AG04449 (cell line): Measurements from ENCODE around the gene GJD4.

ENCODE experiments used
- CTCF ChIA-PET: fragments of 350-600 bp; formaldehyde crosslinking; extraction: SDS; loops from one replicate; lab custom pipeline; 2021; ENCODE audit warnings: antibody characterized with exemption; lab: Yijun Ruan, JAX
- POLR2A ChIA-PET: fragments of 400-600, 350-600 bp; formaldehyde crosslinking; extraction: SDS; loops from one replicate; lab custom pipeline; 2020; ENCODE audit warnings: antibody characterized with exemption, inconsistent platforms; lab: Yijun Ruan, JAX
- DNase-seq: peaks from one replicate; pipeline ENCODE4 v3.0.0-alpha.2; 2010; ENCODE audit warnings: low read depth, low spot score
- H3K4me3 ChIP-seq: 2 replicates; pipeline ENCODE4 v1.5.1; 2011; ENCODE audit warnings: low read depth, mild to moderate bottlenecking, control low read depth, low read length
- TF ChIP-seq, protein P1 (sequence below): IDR thresholded peaks from one replicate; pipeline ENCODE4 v1.5.1; 2011; ENCODE audit warnings: mild to moderate bottlenecking, moderate library complexity, low read length, control low read depth, inconsistent platforms; ENCODE audit not compliant: insufficient read depth; ENCODE audit errors: missing control alignments

Gene GJD4

DNA sequence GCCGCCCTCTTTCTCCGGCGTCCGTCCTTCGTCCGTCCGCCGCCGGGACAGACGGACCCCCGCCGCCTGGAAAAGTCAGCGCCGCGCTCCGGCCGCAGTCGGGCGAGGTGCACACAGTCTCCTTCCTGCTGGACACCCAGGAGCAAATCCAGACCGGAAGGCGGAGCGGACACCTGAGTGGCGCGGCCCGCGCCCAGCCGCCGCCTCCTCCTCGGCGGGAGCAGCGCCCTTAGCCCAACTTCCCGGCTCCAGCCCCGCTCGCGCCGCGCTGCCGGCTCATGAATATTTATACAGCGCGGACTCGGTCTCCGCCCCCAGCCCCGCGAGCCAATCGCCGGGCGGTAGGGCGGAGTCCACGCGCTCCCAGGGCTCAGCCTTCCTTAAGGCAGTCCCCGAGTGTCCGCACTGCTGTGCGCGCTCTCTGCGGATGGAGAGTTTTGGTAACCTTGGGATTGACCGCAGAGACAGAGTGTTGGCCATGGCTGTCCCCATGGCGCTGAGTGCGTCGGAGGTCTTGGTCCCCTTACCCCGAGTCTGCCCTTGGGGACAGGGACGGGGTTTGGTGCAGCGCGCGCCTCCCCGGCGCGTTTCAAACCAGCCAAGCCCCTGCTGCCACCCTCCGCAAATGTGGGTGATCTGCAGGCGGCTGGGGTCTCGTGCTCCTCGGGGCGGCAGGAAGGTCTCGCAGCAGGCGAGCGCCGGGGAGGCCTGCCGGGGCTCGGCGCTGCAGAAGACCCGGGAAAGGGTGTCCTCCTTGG, 37.1 kb downstream of the GJD4 start, which contains the start of gene FZD8:
FZD8 (minus strand) TSS at position 262 of the 758 bp plus-strand sequence. CDS start 867 bp downstream, outside the sequence.
- peak; percentile 56 for DNase-seq
- peak within 1 kb of the TSS; percentile 80 for H3K4me3 ChIP-seq
- TF ChIP-seq, protein P1, sequence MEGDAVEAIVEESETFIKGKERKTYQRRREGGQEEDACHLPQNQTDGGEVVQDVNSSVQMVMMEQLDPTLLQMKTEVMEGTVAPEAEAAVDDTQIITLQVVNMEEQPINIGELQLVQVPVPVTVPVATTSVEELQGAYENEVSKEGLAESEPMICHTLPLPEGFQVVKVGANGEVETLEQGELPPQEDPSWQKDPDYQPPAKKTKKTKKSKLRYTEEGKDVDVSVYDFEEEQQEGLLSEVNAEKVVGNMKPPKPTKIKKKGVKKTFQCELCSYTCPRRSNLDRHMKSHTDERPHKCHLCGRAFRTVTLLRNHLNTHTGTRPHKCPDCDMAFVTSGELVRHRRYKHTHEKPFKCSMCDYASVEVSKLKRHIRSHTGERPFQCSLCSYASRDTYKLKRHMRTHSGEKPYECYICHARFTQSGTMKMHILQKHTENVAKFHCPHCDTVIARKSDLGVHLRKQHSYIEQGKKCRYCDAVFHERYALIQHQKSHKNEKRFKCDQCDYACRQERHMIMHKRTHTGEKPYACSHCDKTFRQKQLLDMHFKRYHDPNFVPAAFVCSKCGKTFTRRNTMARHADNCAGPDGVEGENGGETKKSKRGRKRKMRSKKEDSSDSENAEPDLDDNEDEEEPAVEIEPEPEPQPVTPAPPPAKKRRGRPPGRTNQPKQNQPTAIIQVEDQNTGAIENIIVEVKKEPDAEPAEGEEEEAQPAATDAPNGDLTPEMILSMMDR, result peak; percentile 6
- ChIA-PET POLR2A (no interaction called here), CTCF (no interaction called here)

DNA sequence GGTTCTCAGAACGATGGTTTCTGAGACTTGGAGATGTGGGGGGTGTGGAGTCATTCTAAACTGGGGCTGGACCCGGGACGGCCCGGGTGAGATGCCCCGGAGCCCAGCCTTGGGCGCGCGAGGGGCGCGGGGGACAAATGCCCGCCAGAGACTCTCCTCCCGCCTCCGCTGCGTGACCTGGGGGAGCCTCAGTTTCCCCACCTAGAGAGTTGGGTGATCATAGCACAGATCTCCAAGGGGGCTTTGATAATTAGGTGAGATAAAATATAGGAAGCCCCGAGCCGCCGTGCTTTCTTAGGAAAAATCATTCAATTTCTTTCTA, 37.6 kb downstream of the GJD4 start:
- ChIA-PET CTCF (no interaction called here), POLR2A (no interaction called here)

DNA sequence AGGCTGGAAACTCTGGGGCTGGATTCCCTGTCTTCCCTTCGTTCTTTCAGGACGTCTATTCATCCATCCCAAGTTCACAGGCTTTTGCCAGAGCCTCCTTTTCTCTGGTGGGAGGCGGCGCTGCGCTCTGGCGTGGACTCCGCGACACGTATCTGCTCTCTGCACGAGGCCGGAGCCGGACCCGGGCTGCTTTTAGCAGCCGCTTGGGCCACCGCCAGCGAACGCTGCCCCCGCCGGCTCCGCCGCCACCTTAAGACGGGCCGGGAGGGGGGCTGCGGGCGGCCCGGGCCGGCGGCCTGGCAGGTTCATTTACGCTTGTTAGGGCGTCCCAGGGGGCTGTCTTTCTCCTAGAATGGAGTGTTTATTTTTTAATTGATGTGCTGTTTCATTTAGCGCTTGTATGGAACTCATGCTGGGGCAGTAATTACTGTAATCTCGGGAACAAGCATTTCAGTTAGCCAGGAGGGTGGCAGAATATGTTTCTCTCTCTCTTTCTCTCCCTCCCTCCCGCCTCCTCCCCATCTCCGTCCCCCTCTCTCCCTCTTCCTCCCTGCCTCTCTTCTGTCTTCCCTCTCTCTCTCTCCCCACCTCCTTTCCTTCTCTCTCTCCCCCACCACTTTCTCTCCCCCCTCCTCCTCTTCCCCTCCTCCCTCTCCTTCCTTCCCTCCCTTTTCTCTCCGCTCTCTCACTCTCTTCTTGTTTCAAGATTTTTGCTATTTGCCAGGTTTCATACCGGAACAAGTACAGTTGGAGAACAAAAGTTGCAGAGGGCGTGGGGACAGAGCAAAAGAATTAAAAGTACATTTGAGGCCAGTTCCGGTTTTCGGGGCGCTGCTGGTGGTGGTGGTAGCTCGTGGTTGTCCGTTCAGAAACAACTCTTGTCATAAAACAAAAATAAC, 38.3 kb downstream of the GJD4 start:
- ChIA-PET POLR2A (no interaction called here), CTCF (interaction anchor here (1.1 to 1.5 kb wide), 3 partner anchors 30 to 1136 kb away, joined by 4 to 5 read pairs (median 4); no protein-coding TSS in a partner anchor)
- TF ChIP-seq, protein P1, result no peak
- peak overlapping the region; percentile 80 for H3K4me3 ChIP-seq
- no peak for DNase-seq

More for the DNA sequence above, 37.6 kb downstream of the GJD4 start:
- TF ChIP-seq, protein P1, result no peak
- DNase-seq, result no peak
- H3K4me3 ChIP-seq, result peak overlapping the region; percentile 80

DNA sequence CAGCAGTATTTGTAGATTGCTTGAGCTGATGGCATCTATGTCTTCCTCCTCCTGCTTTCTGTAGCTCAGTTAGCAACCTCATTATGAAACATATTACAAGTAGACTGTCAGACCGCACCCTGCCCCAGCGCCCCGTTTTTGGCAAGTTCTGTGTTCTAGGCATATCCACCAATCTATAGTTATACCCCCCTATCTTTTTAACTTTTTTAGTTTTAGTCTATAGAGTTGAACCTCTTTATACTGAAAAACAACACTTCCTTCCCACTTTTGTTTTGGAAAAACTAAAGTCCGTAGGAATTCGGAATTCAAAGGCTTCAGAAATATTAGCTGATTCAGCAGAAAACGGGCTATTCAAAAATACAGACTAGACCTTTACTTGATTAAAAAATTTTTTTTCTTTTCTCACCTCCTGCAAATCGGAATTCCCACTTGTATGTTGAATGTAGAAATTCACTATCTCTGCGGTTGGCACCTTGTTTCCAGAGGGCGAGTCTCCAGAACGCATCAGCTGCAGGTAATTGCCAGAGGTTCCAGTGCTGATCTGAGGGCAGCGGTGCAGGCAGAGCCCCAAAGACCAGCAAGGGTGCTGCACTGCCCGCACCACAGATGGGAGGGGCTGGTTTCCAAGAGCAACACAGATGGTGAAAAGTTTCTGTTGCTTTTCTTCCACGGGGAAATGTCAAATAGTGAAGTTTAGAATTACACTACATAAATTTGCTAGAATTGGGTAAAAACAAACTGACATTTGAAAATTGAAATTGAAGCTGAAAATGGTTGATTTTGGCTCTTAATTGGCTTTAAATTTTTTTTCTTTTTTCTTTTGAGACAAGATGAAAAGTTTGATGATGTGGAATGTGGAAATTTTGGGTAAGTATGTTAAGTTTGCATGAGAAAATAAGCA, 39.2 kb downstream of the GJD4 start:
- CTCF ChIA-PET, result interaction anchor here (1.0 to 2.4 kb wide), 5 partner anchors 9 to 1136 kb away, joined by 3 to 15 read pairs (median 4); no protein-coding TSS in a partner anchor
- POLR2A ChIA-PET, result no interaction called here
- H3K4me3 ChIP-seq, result peak overlapping the region; percentile 80
- TF ChIP-seq, protein P1, result no peak
- no peak for DNase-seq

DNA sequence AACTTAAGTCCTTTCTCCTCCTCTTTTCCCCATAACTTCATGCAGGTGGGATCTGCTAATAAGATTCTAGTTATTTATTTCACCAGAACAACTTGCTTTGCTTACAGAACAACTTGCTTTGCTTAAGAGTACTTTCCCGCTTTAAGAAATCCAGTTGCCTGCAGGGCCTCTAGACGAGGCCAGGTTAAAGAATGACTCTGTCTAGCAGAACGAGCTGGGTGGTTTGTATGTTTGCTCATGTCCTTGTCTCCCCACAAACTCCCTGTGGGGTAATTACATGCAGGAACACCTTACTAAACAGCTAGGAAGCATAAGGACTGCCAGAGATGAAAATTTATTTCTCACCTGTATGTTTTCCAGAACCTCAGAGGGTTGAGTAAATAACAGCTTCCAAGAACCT, 45.8 kb downstream of the GJD4 start:
- ChIA-PET CTCF (no interaction called here), POLR2A (no interaction called here)
- TF ChIP-seq, protein P1, result no peak
- no peak for DNase-seq
- no peak overlapping the region for H3K4me3 ChIP-seq
